Activated T-cell treated with anti-CD3 and anti-CD28 coated beads, Interleukin-2, amount 50 U/mL, for 4 hours (primary cell): ENCODE results near the gene PCBP3. TPM values are rescaled to one million over a fixed set of nuclear protein-coding genes. Genes with fewer than 3 reads are reported as not detected.

Experiments used
- ATAC-seq, 2 donors: fragments of 200-7000 bp; cut with Tn5 transposase; one replicate each; pipeline ENCODE4 v1.10.0; 2021
- DNase-seq: peaks from one replicate; pipeline ENCODE4 v3.0.0-alpha.2; 2020
- H3K27me3 Mint-ChIP-seq: one replicate; pipeline ENCODE4 v1.8.0; 2021; ENCODE audit warnings: low read depth, mixed read lengths
- H3K36me3 Mint-ChIP-seq: one replicate; pipeline ENCODE4 v1.8.0; 2022; ENCODE audit warnings: mixed read lengths; ENCODE audit not compliant: insufficient read depth
- H3K4me1 Mint-ChIP-seq: one replicate; pipeline ENCODE4 v1.8.0; 2021; ENCODE audit warnings: low read depth, mixed read lengths
- H3K4me3 Mint-ChIP-seq: one replicate; pipeline ENCODE4 v1.8.0; 2021; ENCODE audit warnings: mild to moderate bottlenecking, moderate library complexity, mixed read lengths
- H3K9me3 Mint-ChIP-seq: one replicate; pipeline ENCODE4 v1.8.0; 2021; ENCODE audit warnings: mixed read lengths
- total RNA-seq, 3 donors: library from RNA; stranded (reverse); gene quantifications; one replicate each; pipeline ENCODE4 v1.2.1, GENCODE V29; 2021

PCBP3 gene
- total RNA-seq, 3 donors from 2014 or later: 2.7 to 5.7 (median 4.8) TPM

DNA sequence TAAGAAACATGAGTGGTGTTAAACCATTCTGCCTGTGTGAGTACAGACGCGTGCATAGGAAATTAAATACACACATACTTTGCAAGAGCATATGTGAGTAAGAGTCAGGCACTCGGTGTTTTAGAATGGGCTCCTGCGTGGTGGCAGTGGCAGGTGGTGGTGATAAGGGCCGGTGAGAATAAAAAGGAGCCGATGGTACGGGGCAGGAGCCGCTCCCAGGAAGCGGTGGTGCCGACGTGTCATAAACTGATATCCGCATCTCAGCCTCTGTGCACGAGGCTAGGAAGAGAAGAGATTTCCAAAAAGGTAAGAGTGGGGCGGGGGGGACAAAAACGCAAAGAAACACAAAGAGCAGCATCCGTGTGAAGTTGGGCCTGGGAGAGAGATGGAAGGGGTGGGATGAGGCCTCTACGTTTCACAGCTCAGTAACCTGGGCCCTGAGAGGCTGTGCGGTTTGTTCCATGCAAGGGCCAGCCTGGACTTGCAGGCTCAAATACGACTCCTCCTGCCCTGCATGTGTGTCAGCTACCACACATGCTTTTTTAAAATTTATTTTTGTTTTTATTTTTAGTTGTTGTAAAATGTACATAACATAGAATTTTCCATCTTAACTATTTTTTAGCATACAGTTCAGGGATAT is 210.3 kb downstream of the PCBP3 start:
- no peak for DNase-seq
- H3K4me3 Mint-ChIP-seq: no peak overlapping the region
- H3K4me1 Mint-ChIP-seq: no peaks in the 10 kb centered on the region
- no peaks in the 10 kb centered on the region for H3K36me3 Mint-ChIP-seq
- no peak for ATAC-seq
- H3K9me3 Mint-ChIP-seq: no peaks in the 10 kb centered on the region
- peaks cover 8% of the 10 kb centered on the region for H3K27me3 Mint-ChIP-seq

DNA sequence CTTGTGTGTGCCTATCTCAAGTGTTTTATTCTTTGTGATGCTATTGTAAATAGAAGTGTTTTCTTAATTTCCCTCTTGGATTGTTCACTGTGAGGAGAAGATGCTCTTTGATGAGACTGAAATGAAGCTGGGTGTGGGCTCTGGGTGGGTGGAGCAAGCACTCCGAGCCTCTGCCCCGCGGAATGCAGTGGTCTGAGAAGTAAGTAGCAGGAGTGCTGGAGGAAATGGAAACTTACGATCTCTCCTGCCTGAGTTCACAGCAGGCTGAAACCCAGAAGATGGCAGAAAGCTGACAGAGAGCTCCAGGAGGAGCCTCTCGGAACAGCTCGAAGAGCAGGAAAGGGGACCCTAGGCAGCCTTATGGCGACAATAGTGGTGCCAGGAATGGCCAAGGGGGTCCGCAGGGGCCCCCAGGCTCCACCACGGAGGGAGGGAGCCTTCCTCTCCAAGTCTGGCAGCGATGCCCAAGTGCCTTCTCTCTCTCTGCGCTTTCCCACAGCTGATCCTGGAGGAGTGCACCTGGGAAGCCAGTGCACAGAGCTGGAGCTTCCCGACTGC is 211.2 kb downstream of the PCBP3 start:
- Mint-ChIP-seq H3K27me3 (peaks cover 8% of the 10 kb centered on the region), H3K36me3 (no peaks in the 10 kb centered on the region), H3K4me3 (no peak overlapping the region), H3K9me3 (no peaks in the 10 kb centered on the region), H3K4me1 (no peaks in the 10 kb centered on the region)
- no peak for ATAC-seq
- no peak for DNase-seq

DNA sequence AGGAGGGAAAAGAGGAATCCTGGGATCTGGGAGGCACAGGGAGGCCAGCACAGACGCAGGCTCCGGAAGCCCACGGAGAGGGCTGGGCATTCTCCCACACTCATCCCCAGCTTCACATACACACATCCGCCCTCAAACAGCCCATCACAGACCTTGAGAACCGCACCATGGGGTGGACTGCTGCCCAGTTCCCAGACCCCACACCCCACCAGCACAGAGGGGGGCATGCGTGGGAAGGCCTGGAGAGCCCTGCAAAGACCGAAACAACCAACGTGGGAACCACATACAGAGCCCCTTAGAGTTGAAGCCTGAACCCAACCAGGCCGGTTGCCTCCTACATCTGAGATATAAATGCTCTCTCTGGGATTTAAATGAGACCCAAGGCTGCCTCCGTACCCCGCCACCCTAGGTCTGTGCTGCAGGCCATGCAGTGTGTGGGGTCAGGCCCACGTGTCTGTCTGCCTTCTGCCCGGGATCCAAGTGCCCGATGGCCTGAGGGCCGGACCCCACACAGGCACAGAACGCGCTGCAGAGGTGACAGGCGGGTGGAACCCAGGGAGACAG is 211.8 kb downstream of the PCBP3 start:
- no peak for DNase-seq
- ATAC-seq: no peak
- H3K27me3 Mint-ChIP-seq: peaks cover 8% of the 10 kb centered on the region
- no peaks in the 10 kb centered on the region for H3K9me3 Mint-ChIP-seq
- H3K4me3 Mint-ChIP-seq: no peak overlapping the region
- no peaks in the 10 kb centered on the region for H3K36me3 Mint-ChIP-seq
- H3K4me1 Mint-ChIP-seq: no peaks in the 10 kb centered on the region

DNA sequence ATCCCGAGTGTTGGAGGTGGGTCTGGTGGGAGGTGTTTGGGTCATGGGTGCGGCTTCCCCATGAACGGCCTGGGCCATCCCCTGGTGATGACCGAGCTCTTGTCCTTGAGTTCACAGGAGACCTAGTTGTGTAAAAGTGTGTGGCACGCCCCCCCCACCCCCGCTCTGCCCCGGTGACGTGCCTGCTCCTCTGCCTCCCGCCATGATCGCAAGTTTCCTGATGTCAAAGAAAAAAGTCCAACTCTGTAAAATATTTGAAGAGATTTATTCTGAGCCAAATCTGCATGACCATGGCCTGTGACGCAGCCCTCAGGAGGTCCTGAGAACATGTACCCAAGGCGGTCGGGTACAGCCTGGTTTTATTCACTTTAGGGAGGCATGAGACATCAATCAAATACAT is 212.9 kb downstream of the PCBP3 start:
- Mint-ChIP-seq H3K27me3 (peaks cover 8% of the 10 kb centered on the region), H3K4me1 (no peaks in the 10 kb centered on the region), H3K4me3 (no peak overlapping the region), H3K9me3 (no peaks in the 10 kb centered on the region), H3K36me3 (no peaks in the 10 kb centered on the region)
- DNase-seq: no peak
- ATAC-seq: no peak

DNA sequence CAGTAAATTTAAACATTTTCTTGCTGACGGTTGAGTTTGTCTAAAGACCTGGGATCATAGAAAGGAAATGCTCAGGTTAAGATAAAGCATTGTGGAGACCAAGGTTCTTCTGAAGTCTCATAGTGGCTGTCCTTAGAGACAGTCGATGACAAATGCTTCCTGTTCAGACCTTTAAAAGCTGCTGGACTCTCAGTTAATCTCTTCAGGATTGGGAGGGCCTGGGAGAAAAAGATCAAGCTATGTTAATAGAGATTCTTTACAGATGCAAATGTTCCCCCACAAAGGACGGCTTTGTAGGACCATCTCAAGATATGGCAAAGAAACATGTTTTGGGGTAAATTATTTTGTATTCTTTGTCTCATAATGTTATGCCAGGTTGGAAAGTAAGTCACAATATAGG is 213.4 kb downstream of the PCBP3 start:
- Mint-ChIP-seq H3K27me3 (peaks cover 8% of the 10 kb centered on the region), H3K4me3 (no peak overlapping the region), H3K9me3 (no peaks in the 10 kb centered on the region), H3K36me3 (no peaks in the 10 kb centered on the region), H3K4me1 (no peaks in the 10 kb centered on the region)
- ATAC-seq (no peak), DNase-seq (no peak)

DNA sequence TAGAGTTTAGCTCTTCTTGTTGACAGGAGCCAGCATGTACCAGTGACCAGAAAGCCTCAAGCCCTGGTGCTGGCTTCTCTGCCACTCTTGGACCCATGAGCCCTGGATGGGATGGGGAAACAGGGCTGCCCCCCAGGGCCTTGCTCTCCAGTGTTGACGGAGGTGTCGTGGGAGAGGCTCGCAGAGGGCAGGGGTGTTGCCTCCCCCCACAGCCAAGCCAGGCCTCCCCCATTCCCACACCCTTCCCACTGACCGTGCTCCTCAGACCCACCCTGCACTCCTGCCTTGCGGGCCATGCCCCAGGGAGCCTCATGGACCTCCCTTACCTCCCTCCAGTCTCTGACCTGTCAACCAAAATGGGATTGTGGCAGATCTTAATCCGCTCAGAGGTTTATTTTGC is 214.2 kb downstream of the PCBP3 start:
- peaks cover 8% of the 10 kb centered on the region for H3K27me3 Mint-ChIP-seq
- ATAC-seq (no peak), DNase-seq (no peak)
- no peak overlapping the region for H3K4me3 Mint-ChIP-seq
- no peaks in the 10 kb centered on the region for H3K36me3 Mint-ChIP-seq
- H3K9me3 Mint-ChIP-seq: no peaks in the 10 kb centered on the region
- H3K4me1 Mint-ChIP-seq: no peaks in the 10 kb centered on the region

DNA sequence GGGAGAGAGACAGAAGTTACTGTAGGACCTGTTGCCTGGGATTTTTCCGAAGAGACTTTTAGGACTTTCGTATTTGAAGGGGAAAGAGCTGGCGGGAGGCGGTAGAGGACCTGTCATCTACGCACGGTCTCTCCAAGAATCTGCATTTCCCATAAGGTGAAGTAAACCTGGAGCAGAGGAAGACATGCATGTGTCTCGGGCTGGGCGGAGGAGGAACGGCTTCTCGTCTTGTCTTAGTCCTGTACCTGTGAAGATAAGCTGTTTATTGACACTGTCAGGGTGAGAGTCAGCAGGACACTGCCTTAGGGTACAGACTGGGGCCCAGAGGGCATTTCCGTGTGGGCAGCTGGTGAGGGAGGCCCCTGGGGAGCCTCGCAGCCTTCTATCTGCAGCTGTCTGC is 214.7 kb downstream of the PCBP3 start:
- Mint-ChIP-seq H3K36me3 (no peaks in the 10 kb centered on the region), H3K4me1 (no peaks in the 10 kb centered on the region), H3K9me3 (no peaks in the 10 kb centered on the region), H3K4me3 (no peak overlapping the region), H3K27me3 (peaks cover 5% of the 10 kb centered on the region)
- DNase-seq: no peak
- no peak for ATAC-seq

DNA sequence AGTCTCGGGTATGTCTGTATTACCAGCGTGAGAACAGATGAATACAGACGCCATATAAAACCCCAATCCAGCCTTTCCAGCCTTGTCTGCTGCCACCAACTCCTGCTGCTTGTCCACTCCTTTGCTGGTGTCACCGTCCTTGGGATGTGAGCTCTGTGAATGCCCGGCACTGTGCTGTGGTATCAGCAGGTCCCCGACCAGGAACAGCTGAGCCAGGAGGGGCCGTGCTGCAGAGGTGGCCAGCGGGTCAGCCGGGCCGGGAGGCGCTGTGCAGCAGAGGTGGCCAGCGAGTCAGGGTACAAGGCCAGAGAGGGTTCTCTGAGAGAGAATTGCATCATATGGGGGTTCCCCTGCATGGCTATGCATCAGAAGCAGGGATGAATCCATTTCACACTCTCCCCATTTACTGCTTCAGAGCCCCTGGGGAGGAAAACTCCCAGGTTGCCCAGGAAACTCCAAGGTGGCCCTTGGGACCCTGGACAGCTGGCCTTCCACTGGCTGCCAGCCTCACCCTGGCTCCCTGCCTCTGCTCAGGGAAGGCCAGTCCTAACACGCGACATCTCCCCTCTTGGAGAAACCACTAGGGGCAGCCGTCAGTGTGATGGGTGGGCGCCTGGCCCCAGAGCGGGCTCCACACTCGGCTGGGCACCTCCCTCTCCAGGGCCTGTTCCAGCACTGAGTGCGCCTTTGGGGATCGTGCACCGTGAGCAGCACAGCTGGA is 215.7 kb downstream of the PCBP3 start:
- no peak for DNase-seq

DNA sequence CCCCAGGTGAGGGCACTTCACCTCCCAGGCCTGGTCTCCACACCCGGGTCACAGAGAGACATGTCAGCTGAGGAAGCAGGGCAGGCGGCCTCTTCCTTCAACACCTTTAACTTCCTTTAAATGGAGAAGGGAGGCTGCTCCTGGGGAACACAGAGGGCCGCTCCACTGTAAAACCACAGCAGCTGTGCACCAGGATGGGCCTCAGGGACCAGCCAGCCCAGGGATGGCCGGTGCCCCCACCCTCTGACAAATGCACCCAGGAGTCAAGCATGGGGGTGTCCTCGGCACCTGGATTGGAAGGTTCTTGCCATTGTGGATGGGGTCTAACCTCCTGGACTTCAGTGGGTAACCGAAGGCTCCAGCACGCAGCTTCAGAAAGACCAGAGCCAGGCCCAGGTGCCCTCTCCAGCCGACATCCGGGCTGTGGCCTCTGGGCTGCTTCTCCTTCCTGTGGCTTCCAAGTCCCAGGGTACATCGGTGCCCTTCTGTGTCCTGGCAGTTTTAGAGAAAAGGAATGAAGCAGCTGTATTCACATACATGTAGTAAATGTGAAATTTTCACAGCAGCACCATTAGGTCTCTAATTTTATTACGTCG is 216.3 kb downstream of the PCBP3 start:
- ATAC-seq (no peak), DNase-seq (no peak)
- H3K27me3 Mint-ChIP-seq: no peaks in the 10 kb centered on the region
- H3K9me3 Mint-ChIP-seq: no peaks in the 10 kb centered on the region
- H3K4me3 Mint-ChIP-seq: no peak overlapping the region
- H3K36me3 Mint-ChIP-seq: no peaks in the 10 kb centered on the region
- H3K4me1 Mint-ChIP-seq: no peaks in the 10 kb centered on the region

More for the DNA sequence above, 215.7 kb downstream of the PCBP3 start:
- Mint-ChIP-seq H3K4me3 (no peak overlapping the region), H3K27me3 (peaks cover 4% of the 10 kb centered on the region), H3K36me3 (no peaks in the 10 kb centered on the region), H3K9me3 (no peaks in the 10 kb centered on the region), H3K4me1 (no peaks in the 10 kb centered on the region)
- no peak for ATAC-seq

DNA sequence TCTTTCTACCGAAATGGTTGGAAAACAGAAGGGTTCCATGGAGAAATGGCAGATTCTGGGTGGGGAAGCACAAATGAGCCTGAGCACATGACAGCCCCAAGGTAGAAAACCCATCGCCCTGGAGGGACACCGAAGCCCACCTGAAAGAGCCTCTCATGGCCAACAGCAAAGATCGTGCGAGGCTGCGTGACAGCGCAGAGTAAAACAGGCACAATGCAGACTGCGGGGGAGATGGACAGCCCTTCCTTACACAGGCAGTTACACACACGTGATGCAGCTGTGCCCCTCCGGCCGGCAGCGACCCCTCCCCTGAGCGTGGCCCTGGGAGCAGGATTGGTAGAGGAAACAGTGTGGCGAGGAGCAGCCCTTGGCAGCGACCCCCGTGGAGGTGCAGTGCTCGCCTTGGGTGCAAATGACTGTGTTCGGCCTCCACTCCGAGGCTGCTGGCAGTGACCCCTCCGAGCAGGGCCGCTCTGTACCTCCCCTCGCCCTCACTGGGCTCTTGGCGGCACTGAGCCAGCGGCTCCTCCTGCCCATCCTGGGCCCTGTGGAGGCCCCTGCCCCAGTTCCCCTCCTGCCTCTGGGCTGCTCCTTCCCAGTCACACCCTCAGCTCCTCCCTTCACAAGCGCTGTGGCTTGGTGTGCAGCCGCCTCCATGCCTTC is 217.1 kb downstream of the PCBP3 start:
- no peaks in the 10 kb centered on the region for H3K36me3 Mint-ChIP-seq
- H3K9me3 Mint-ChIP-seq: no peaks in the 10 kb centered on the region
- ATAC-seq (peak in 1 of 2 donors; percentile 27), DNase-seq (no peak)
- no peaks in the 10 kb centered on the region for H3K4me1 Mint-ChIP-seq
- no peak overlapping the region for H3K4me3 Mint-ChIP-seq
- no peaks in the 10 kb centered on the region for H3K27me3 Mint-ChIP-seq

DNA sequence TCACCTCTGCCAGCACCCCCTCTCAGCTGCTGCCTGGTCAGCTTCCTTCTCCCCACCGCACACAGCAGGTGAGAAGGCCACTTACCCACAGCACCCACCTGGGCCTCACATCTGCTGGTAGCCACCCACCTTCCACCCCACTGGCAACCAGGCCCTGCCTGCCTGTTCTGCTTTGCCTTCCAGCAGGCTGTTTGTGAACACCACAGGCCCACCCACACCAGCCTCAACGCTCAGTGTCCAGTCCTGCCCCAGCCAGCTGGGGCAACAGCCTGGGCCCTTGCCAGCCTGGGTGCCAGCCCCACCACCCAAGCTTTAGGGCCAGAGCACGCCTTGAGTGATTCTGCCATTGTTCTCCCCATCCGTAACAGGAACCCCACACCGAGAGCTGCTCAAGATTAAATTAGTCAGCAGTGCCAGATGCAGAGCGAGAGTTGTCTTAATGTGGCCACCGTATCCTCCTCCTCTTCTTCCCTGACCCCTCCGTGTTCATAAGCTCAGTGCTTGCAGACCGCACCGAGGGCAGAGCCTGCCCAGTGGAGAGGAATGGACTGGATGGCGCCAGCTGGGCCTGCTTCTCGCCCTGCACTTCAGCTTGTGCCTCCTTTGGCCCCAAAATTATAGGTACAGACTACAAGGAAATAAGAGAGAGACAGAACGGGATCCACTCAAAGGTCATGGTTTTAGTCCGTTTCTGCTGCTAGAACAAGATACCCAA is 217.8 kb downstream of the PCBP3 start:
- no peak for ATAC-seq
- DNase-seq: no peak
- Mint-ChIP-seq H3K4me1 (no peaks in the 10 kb centered on the region), H3K4me3 (no peak overlapping the region), H3K36me3 (no peaks in the 10 kb centered on the region), H3K27me3 (no peaks in the 10 kb centered on the region), H3K9me3 (no peaks in the 10 kb centered on the region)

DNA sequence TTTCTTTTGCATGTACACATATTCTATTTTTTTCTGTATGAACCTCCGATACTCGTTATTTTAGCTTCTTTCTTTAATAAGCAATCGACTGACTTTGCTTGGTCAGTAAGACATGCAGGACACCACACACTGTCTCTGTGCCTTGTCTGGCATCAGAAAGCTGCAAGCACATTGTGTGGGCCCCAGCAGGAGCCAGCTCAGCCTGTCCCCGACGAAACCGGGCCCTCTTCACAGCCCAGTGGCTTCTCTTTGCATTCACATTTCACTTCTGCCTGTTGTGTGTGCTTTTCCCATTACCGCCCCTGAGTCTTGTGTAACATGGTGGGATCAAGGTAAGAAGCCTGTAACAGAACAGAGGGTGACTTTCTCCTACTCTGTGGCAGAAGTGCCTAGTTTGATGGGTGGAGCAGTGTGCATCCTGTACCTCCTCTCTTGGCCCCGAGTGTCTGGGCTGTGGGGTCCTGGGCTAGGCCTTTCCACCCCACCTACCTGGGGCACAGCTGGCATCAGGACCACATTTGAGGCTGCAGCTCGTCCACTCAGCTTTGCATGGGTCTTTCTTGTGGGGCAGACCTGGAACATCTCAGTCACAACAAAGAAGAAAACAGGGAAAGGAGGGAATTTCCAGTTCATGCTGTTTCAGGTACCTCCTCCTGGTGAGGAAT is 219.2 kb downstream of the PCBP3 start:
- H3K4me3 Mint-ChIP-seq: no peak overlapping the region

DNA sequence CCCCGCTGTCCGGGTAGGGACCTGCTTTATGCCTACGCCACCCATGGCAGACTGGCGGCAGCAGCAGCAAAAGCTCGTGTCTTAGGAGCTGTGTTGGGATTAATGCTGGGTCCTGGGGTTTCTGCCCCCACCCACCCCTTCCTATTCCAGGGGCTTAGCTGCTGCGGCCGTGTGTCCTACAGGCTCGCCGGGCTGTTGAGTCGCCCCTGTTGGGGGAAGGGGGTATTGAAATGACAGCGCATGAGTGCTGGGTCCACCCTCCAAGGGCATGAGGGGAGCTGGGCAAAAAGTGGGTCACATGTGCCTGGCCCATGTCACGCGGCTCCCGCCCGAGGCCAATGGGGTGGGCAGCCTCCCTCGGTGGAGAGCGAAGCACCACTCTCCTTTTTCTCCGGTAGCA is 219.7 kb downstream of the PCBP3 start:
- Mint-ChIP-seq H3K4me3 (no peak overlapping the region), H3K36me3 (no peaks in the 10 kb centered on the region), H3K9me3 (no peaks in the 10 kb centered on the region), H3K4me1 (no peaks in the 10 kb centered on the region), H3K27me3 (no peaks in the 10 kb centered on the region)
- DNase-seq (no peak), ATAC-seq (no peak)

More for the DNA sequence above, 219.2 kb downstream of the PCBP3 start:
- DNase-seq: no peak
- Mint-ChIP-seq H3K27me3 (no peaks in the 10 kb centered on the region), H3K4me1 (no peaks in the 10 kb centered on the region), H3K9me3 (no peaks in the 10 kb centered on the region), H3K36me3 (no peaks in the 10 kb centered on the region)
- ATAC-seq: no peak
